Common myeloid progenitor, CD34-positive (primary cell): ENCODE data around the gene INPP4B.

Experiments used
- CTCF ChIA-PET: fragments of 350-600 bp; sonication (Branson Sonifier 250); formaldehyde crosslinking; loops from one replicate; lab custom pipeline; 2021; ENCODE audit warnings: antibody characterized with exemption; lab: Charles Lee
- POLR2A ChIA-PET: fragments of 350-600 bp; sonication (Branson Sonifier 250); formaldehyde crosslinking; loops from one replicate; lab custom pipeline; 2021; ENCODE audit warnings: antibody characterized with exemption; lab: Charles Lee
- DNase-seq, 3 donors: peaks; one replicate each; pipeline versions ENCODE4 v3.0.0 to v3.0.0-alpha.2; 2013
- H3K27ac ChIP-seq, 2 experiments: 1 replicate in 1 of 2; 2 replicates in 1 of 2; pipeline ENCODE4 v1.7.0; 2013; ENCODE audit warnings: inconsistent platforms in 2 of 2, low read length in 2 of 2, mild to moderate bottlenecking in 2 of 2, low read depth in 1 of 2, moderate library complexity in 1 of 2; ENCODE audit not compliant: severe bottlenecking in 2 of 2, insufficient read depth in 1 of 2, poor library complexity in 1 of 2
- H3K27me3 ChIP-seq, 5 experiments: replicated peaks in 2 of 5; 1 replicate in 3 of 5; 2 replicates in 2 of 5; pipeline versions ENCODE4 v1.6.1 to v1.7.0; 2013; ENCODE audit warnings: low read length in 4 of 5, mild to moderate bottlenecking in 2 of 5, moderate library complexity in 2 of 5, inconsistent platforms in 1 of 5; ENCODE audit not compliant: insufficient read depth in 5 of 5, control insufficient read depth in 4 of 5
- H3K36me3 ChIP-seq, 4 experiments: 1 replicate in 2 of 4; 2 replicates in 2 of 4; pipeline versions ENCODE4 v1.6.1 to v1.7.0; 2013; ENCODE audit warnings: low read length in 3 of 4, control low read depth in 1 of 4, mild to moderate bottlenecking in 1 of 4; ENCODE audit not compliant: control insufficient read depth in 4 of 4, insufficient read depth in 4 of 4
- H3K4me1 ChIP-seq, 4 experiments: 1 replicate in 3 of 4; 2 replicates in 1 of 4; pipeline versions ENCODE4 v1.6.1 to v1.7.1; 2013; ENCODE audit warnings: low read length in 3 of 4, mild to moderate bottlenecking in 3 of 4, control low read depth in 1 of 4, inconsistent platforms in 1 of 4, moderate library complexity in 1 of 4; ENCODE audit not compliant: control insufficient read depth in 4 of 4, insufficient read depth in 4 of 4; ENCODE audit errors: control extremely low read depth in 1 of 4
- H3K4me3 ChIP-seq, 7 experiments: 1 replicate in 4 of 7; 2 replicates in 3 of 7; pipeline versions ENCODE4 v1.5.1 to v1.7.0; 2013; ENCODE audit warnings: mild to moderate bottlenecking in 7 of 7, low read length in 6 of 7, moderate library complexity in 6 of 7, inconsistent platforms in 2 of 7, low read depth in 2 of 7, control low read depth in 1 of 7; ENCODE audit not compliant: insufficient read depth in 4 of 7, control insufficient read depth in 1 of 7; ENCODE audit errors: extremely low read depth in 1 of 7
- H3K9me3 ChIP-seq, 5 experiments: 1 replicate in 4 of 5; 2 replicates in 1 of 5; pipeline versions ENCODE4 v1.6.1 to v1.7.1; 2013; ENCODE audit warnings: low read length in 4 of 5, mild to moderate bottlenecking in 2 of 5, inconsistent platforms in 1 of 5, low read depth in 1 of 5, moderate library complexity in 1 of 5; ENCODE audit not compliant: control insufficient read depth in 4 of 5, insufficient read depth in 2 of 5; ENCODE audit errors: control extremely low read depth in 1 of 5
- WGBS: methylation state at CpG from one replicate; pipeline ENCODE4 v1.1.5; 2013; ENCODE audit not compliant: insufficient coverage; 5-methylcytosine and 5-hydroxymethylcytosine counted together

Gene INPP4B

DNA sequence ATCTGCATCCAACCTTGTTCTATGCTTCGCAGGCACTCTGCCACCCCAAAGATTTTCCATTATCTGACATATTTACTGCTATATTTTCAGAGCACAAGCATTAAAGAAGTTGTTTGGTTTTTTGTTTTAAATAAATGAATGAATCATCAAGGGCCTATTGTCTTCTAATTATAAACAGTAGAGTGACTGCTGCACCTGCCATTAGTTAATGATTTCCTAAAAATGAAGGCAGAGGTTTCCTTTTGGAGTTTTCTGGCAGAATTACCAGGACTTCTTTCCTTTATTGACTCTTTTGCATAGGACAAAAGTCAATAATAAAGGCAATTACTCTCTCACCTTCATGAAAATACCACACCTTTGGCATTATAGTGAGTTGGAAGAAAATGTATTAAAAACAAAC lies 238.1 kb downstream of the INPP4B start:
- ChIA-PET CTCF (interaction anchor here (1.1 kb wide), 1 partner anchor 9 kb away, joined by 4 read pairs; no protein-coding TSS in a partner anchor), POLR2A (no interaction called here)
- 100% methylated on average over 1 of the region's 1 CpG for WGBS

GRCh38 chr4:142600952-142601351 lies 245.1 kb downstream of the INPP4B start:
- peaks cover 2 to 32% (median 8%) of the 10 kb centered on the region in 5 experiments for H3K9me3 ChIP-seq
- POLR2A ChIA-PET = no interaction called here
- no peak overlapping the region for H3K4me3 ChIP-seq
- no peak overlapping the region for H3K27ac ChIP-seq
- 100% methylated on average over 1 of the region's 1 CpG for WGBS
- H3K4me1 ChIP-seq = peaks cover 3 to 8% (median 6%) of the 10 kb centered on the region in 4 experiments
- CTCF ChIA-PET = no interaction called here
- peaks cover 0 to 6% (median 1%) of the 10 kb centered on the region in 4 experiments for H3K36me3 ChIP-seq
- H3K27me3 ChIP-seq = no peaks in the 10 kb centered on the region
- DNase-seq = no peak

More for the DNA sequence above, 238.1 kb downstream of the INPP4B start:
- no peaks in the 10 kb centered on the region for H3K4me1 ChIP-seq
- no peak overlapping the region for H3K4me3 ChIP-seq
- no peak for DNase-seq
- no peak overlapping the region for H3K27ac ChIP-seq
- peaks cover 0 to 4% (median 0%) of the 10 kb centered on the region in 4 experiments for H3K36me3 ChIP-seq
- H3K27me3 ChIP-seq = no peaks in the 10 kb centered on the region
- H3K9me3 ChIP-seq = peaks cover 2 to 22% (median 6%) of the 10 kb centered on the region in 5 experiments

DNA sequence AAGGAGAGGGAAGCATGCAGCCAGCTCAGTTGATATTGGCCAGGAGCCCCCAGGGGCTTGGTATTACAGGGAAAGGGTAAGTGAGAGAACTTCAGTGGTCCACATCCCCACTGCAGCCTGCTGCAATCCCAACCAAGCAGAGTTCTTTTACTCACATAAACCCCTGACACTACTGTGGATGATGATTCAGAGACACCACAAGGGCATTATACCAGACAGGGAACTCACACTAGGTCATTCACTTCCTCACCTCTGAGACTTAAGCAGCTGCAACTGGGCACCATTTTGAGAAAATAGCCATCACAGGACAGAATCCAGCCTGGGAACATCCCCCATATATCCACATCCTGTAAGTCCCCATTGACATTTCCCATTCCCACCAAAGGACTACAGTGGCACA lies 248.0 kb downstream of the INPP4B start:
- CTCF ChIA-PET = interaction anchor here (1.0 kb wide), 1 partner anchor 18 kb away, joined by 3 read pairs; no protein-coding TSS in a partner anchor
- Histone ChIP-seq H3K27ac (no peak overlapping the region), H3K9me3 (peaks cover 2 to 15% (median 3%) of the 10 kb centered on the region in 5 experiments), H3K27me3 (no peaks in the 10 kb centered on the region), H3K4me1 (peaks cover 4 to 10% (median 7%) of the 10 kb centered on the region in 4 experiments), H3K36me3 (peaks cover 0 to 6% (median 1%) of the 10 kb centered on the region in 4 experiments), H3K4me3 (no peak overlapping the region)
- DNase-seq = peak in 2 of 3 donors; percentile 14 to 28
- POLR2A ChIA-PET = no interaction called here

DNA sequence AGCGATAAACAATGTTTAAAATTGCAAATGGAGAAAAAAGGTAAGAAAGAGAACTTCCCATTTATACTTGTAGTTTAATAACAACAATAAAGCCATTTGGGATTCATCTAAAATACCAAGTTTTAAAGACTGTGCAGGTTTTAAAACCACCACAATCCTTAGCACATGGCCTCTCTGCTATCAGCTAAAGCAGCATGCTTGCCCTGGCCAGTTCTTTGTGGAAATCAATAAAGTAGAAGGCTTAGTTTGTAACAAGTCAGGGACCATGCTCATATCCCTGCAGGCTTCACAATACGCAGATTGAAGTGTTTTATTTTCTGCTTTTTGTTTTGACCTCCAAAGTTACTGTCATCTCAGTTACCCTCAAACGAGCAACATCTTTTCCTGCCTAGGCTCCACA lies 249.5 kb downstream of the INPP4B start:
- no peak for DNase-seq
- CTCF ChIA-PET = no interaction called here

GRCh38 chr4:142596121-142596520 lies 250.0 kb downstream of the INPP4B start:
- H3K4me3 ChIP-seq = peak overlapping the region in 1 of 7 experiments; percentile 8
- WGBS = 70% methylated on average over 2 of the region's 2 CpGs
- H3K9me3 ChIP-seq = peaks cover 0 to 15% (median 0%) of the 10 kb centered on the region in 5 experiments
- peak in 2 of 3 donors; percentile 53 to 70 for DNase-seq
- H3K27ac ChIP-seq = no peak overlapping the region
- peaks cover 0 to 3% (median 1%) of the 10 kb centered on the region in 4 experiments for H3K36me3 ChIP-seq
- H3K27me3 ChIP-seq = no peaks in the 10 kb centered on the region
- H3K4me1 ChIP-seq = peaks cover 4 to 10% (median 7%) of the 10 kb centered on the region in 4 experiments
- POLR2A ChIA-PET = no interaction called here
- CTCF ChIA-PET = no interaction called here

More for the DNA sequence above, 249.5 kb downstream of the INPP4B start:
- POLR2A ChIA-PET = no interaction called here
- H3K4me3 ChIP-seq = no peak overlapping the region
- H3K27me3 ChIP-seq = no peaks in the 10 kb centered on the region
- H3K36me3 ChIP-seq = peaks cover 0 to 3% (median 1%) of the 10 kb centered on the region in 4 experiments
- H3K4me1 ChIP-seq = peaks cover 4 to 10% (median 7%) of the 10 kb centered on the region in 4 experiments
- WGBS = no CpG with 5 or more reads among the region's 3 CpGs
- peaks cover 0 to 11% (median 0%) of the 10 kb centered on the region in 5 experiments for H3K9me3 ChIP-seq
- H3K27ac ChIP-seq = no peak overlapping the region

DNA sequence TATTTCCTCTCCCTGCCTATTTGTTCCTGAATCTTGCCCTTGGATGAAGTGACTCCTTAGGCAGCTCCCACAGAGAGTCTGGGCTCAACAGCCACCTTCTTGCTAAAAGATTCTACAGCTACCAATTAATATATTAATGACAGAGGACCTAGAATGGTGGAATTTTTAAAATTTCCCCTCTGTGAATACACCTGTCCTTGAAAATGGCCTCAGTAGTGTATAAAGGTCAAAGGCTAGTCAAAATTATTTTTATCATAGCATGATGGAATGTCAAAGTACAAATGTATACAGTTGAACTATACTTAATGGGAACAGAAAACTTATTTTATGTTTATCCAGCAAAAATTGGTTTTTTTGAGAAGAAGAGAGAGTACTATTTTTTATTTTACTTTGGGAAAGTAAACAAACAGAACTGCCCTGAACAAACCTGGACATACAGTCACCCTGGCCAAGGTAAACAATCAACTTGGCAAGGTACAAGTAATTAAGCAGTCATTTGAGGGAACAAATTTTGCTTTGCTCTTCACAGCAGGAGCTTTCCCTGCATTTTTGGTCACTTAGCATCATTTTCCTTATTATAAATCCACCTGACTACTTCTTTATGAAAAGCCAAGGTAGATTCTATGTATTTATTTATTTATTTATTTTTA lies 250.8 kb downstream of the INPP4B start:
- H3K27me3 ChIP-seq = no peaks in the 10 kb centered on the region
- ChIA-PET POLR2A (no interaction called here), CTCF (no interaction called here)
- no peak overlapping the region for H3K27ac ChIP-seq
- peaks cover 0 to 19% (median under 1%) of the 10 kb centered on the region in 5 experiments for H3K9me3 ChIP-seq
- peaks cover 4 to 10% (median 7%) of the 10 kb centered on the region in 4 experiments for H3K4me1 ChIP-seq
- DNase-seq = no peak
- H3K4me3 ChIP-seq = no peak overlapping the region
- H3K36me3 ChIP-seq = peaks cover 0 to 6% (median 1%) of the 10 kb centered on the region in 4 experiments

DNA sequence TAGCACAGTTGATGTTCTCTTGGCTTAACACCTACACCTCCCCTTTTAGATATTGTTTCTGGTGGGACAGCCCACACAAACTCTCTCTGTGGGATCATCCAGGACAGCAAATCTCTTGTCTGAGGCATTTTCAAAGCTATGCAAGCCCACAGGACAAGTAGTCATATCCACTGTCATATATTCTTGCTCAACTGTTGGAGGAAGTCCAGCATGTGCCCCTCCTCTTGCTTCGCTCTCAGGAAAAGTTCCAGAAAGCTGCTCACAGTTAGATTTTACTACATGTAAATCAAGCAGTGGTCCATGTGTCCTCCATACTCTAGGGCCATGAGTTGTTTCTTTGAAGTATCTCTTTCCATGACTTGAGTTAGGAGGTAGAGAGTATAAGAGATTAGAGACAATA lies 260.7 kb downstream of the INPP4B start:
- Histone ChIP-seq H3K9me3 (peaks cover 0 to 8% (median 2%) of the 10 kb centered on the region in 5 experiments), H3K4me1 (no peaks in the 10 kb centered on the region), H3K36me3 (peaks cover 0 to 6% (median 3%) of the 10 kb centered on the region in 4 experiments), H3K4me3 (no peak overlapping the region), H3K27ac (no peak overlapping the region), H3K27me3 (no peaks in the 10 kb centered on the region)
- POLR2A ChIA-PET = no interaction called here
- CTCF ChIA-PET = interaction anchor here (1.2 kb wide), 1 partner anchor 72 kb away, joined by 3 read pairs; no protein-coding TSS in a partner anchor
- 100% methylated on average over 1 of the region's 1 CpG for whole genome bisulfite sequencing
- DNase-seq = no peak
